Stimulated activated naive CD4-positive, alpha-beta T cell (primary cell): ENCODE data around the gene SVIL.

Experiments used
- DNase-seq, 6 experiments: peaks; one replicate each; lab custom pipeline; 2025; lab: John Stamatoyannopoulos, UW

The SVIL gene, protein sequence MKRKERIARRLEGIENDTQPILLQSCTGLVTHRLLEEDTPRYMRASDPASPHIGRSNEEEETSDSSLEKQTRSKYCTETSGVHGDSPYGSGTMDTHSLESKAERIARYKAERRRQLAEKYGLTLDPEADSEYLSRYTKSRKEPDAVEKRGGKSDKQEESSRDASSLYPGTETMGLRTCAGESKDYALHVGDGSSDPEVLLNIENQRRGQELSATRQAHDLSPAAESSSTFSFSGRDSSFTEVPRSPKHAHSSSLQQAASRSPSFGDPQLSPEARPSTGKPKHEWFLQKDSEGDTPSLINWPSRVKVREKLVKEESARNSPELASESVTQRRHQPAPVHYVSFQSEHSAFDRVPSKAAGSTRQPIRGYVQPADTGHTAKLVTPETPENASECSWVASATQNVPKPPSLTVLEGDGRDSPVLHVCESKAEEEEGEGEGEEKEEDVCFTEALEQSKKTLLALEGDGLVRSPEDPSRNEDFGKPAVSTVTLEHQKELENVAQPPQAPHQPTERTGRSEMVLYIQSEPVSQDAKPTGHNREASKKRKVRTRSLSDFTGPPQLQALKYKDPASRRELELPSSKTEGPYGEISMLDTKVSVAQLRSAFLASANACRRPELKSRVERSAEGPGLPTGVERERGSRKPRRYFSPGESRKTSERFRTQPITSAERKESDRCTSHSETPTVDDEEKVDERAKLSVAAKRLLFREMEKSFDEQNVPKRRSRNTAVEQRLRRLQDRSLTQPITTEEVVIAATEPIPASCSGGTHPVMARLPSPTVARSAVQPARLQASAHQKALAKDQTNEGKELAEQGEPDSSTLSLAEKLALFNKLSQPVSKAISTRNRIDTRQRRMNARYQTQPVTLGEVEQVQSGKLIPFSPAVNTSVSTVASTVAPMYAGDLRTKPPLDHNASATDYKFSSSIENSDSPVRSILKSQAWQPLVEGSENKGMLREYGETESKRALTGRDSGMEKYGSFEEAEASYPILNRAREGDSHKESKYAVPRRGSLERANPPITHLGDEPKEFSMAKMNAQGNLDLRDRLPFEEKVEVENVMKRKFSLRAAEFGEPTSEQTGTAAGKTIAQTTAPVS (N-terminal part only)

DNA sequence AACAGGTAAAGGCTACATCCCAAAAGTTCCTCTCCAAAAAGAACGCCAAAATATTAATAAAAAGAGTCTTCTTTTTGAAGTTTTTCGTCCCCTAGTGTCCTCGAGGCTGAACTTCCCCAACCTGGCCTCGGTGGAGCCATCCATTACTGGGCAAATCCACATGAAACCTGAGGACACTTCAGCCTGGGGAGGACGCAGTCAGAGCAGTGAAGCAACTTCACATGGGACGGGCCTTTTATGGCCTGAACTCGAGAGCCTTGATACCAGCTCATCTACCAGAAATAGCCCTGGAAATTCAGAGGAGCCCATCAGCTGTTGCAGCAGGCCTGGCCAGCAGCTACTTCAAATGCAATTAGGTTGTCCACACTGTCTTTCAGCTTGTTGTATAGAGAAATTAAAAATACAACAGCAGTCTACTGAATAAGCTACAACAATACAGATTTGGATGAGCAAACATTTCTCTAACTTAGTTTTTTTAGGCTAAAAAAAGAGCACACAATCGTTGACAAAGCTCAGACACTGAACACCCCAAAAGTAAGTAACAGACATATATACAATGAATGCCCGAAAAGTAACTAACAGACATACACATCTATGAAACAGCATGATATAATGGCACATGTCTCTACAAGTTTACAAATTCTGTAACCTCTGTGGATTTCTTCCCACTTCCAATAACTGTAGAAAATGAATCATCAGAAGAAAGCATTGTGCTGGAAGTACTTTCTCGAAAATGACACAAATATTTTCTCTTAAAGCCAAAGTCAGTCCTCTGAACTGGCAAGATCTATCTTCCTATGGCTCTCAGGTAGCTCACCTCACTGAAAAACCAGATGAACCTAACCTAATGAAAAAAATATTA, at the start of gene SVIL:
TSS of gene SVIL (minus strand) at position 208 of the 862 bp plus-strand sequence. CDS start 79,913 bp downstream, outside the sequence.
- no peak for DNase-seq

DNA sequence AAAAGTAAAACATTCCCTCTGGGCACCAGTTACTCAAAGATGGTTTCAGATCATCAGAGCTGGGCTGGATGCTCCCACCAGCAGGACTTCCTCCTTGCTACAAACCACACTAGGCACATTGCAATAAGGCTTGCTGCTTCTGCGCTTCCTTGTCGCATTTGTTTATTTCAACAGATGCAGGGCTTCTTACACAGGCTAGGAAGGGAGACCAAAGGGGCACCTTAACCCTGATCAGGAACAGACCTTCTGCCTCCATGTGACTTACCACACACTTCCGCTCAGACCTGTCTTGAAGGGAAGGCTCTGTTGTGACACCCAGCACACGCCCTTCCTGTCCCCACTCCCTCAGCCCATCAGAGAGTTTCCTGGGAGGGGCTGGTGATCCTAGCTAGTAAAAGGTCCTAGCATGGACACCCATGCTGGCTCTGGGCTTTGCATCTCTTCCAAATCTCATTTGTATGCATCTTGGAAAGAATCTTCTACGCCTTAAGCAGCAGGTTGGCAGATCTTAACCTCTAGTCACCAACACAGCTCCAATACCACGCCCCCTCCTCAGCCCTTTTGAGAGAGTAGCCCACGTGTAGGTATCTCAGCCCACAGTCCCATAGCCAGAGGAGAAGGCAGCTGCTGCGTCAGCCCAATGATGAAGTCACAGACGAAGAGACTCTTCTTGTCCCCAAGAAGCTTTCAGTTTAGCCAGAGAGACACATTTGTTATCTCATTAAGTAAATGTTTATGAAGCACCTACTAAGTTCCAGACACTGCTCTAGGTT, 47.1 kb upstream of the SVIL start:
- DNase-seq: peak; percentile 22 to 89 (median 72)

DNA sequence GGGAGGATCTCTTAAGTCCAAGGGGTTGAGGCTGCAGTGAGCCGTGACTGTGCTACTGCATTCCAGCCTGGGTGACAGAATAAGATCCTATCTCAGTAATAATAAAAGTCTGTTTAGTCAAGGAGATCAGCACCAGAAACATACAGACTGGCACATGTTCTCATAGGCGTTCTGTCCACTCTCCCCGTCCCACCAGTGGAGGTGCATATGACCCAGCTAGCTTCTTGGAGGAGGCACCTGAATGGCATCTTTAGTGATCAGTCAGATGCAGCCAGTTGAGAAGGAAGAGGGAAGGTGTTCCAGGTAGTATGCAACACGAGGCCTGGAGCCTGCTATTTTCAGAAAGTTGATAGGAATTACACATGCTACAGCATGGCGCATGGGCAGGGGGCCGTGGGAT, 45.3 kb upstream of the SVIL start:
- no peak for DNase-seq

DNA sequence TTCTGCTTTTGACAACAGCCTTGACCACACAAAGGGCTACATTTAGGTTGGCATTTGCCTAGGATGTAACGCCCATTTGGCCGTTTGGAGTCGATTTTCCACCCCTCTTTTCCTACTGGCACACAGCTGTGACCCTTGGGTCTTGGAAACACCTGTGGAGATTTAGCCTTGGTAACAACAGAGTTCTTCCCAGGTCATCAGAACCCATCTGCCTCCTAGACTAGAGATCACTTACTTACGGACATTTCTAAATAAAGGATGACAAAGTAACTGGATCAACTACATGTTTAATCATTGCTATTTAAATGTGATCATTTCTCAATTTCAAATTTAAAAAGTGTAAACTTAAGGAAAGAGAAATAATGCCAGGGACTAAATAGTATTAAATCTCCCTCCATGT, 42.0 kb upstream of the SVIL start:
- no peak for DNase-seq

- no peak for DNase-seq
Observed at GRCh38 chr10:29675984-29676383, 41.2 kb upstream of the SVIL start.

DNA sequence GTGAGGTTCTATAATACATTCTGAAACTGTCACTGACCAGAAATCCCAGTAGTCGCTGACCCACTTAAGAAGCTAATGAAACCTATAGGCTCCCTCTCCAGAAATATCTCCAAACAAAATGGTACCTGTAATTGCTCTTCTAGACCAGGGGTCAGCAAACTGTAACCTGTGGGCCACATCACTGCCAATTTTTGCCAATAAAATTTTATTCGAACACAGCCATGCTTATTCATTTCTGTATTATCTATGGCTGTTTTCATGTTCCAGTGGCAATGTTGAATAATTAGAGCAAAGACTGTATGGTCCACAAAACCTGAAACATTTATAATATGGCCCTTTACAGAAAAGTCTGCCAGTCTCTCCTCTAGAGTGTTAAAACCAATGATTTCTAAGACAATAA, 37.2 kb upstream of the SVIL start:
- DNase-seq: no peak

- DNase-seq: no peak
Observed at GRCh38 chr10:29671228-29671780, 36.5 kb upstream of the SVIL start.

DNA sequence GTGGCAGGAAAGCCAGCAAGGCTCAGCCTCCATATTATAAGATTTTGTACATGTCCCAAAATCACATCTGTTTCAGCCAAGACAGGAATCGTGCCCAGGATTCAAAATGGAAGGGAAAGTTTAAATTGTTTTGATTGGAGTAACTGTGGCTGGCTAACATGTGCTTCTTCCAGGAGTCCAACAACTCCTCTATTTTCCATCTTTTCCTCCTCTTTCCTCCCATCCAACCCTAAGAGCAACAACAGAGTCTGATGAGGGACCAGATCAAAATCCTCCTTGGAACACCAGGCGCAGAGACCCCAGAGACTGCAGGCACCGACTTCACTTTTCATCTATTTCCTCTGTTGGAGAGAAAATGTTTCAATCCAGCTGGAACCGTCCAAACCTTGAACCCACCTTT, 36.0 kb upstream of the SVIL start:
- DNase-seq: no peak

DNA sequence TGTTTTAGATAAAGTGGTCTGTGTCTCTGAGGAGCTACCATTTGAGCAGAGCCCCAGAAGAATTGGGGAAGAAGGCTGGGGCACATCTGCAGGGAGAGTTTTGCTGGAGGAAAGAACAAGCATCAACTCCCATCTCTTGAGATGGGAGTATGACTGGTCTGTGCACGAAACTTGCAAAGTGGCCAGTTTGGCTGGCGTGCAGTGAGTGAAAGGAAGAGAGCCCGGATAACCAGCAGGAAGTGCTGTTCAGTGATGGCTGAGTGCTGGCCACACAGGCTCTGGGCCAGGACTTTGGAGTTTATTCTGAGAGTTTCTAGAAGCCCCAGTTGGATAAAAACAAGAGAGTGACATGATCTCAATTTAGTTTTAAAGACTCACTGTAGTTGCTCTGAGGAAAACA, 34.4 kb upstream of the SVIL start:
- no peak for DNase-seq

DNA sequence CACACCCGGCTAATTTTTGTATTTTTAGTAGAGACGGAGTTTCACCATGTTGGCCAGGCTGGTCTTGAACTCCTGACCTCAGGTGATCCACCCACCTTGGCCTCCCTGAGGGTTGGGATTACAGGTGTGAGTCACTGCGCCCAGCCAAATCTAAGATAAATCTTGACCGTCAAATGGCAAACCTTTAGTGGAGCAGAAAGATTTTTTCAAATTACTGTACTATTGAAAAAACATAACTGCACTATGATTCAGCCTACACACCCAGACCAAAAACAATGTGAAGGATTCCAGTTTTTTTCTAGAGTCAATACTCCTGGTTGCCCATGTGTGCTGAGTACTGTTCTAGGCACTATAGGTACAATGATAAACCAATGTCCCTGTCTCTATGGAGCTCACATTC, 33.9 kb upstream of the SVIL start:
- no peak for DNase-seq

DNA sequence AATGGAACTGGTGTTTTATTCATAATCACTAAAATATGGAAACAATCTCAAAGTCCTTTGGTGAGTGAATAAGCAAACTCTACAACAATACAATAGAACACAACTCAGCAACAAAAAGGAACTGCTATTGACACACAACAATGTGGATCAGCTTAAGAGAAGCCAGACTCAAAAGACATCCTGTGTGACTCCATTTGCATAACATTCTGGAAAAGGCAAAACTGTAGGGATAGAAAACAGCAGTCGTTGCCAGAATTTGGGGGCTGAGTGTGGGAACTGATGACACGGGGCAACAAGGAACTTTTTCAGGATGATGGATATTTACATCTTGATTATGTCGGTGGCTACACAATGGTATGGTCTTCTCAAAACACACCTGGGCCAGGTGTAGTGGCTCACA, 32.4 kb upstream of the SVIL start:
- no peak for DNase-seq

GRCh38 chr10:29666201-29666600, 31.4 kb upstream of the SVIL start:
- no peak for DNase-seq

DNA sequence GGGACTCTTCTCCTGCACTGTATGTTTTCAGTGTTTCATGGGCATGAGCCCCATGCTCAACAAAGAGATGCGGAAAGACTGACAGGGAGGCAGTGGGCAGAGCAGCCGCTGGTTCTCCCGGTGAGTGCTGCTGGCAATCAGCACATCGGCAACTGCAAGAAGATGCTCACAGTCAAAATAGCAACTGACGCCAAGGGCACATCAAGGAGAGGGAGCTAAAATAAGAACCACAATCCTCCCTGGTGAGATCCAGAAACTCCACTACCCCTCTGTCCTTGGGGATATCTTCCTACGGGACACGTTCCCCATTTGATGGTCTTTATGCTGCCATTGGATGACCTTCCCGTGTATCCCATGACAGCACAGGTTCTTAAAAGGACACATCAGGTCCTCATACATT, 28.9 kb upstream of the SVIL start:
- no peak for DNase-seq

DNA sequence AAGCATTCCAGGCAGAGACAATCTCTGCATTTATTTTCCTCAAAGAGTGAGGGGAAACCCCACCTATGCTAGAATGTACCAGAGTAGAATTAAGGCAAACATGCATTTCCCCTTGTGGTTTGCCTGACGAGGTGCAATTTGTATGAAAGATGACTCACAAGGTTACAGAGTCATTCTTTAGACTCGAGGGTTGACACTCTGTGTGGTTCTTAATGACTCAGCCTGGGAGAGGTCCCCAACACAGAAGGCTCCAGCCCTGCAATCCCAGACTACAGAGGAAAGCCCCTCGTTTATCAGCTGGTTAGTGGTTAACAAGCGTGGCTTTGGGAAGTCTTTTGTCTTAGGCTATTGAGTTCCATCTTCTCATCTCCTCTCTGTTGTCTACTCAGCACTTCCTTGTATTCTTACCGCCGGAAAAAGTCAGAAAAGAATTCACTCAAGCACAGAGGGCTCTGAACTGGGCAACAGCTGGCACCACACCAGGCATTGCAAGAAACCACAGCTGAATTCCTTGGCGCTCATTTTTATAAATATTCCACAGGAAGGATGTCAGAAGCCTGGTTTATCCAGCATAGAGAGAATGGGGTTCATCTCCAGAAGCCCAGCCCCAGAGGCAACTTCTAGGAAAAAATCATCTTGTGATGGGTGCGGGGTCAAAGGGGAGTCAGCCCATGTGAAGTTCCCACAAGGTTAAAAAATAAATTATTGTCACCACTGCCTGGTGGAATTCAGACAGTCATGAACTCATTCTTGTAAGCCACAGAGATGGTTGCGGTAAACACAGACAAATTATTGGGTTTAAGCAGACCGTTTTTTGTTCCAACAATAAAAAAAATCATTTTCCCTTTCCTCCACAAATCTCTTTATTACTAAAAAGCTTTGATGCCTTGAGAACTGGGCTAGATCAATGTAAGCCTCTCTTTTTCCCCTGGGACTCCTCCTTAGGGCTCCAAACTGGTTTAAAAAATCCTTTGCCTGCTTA, 24.5 kb upstream of the SVIL start:
- peak; percentile 7 to 52 (median 34) for DNase-seq

DNA sequence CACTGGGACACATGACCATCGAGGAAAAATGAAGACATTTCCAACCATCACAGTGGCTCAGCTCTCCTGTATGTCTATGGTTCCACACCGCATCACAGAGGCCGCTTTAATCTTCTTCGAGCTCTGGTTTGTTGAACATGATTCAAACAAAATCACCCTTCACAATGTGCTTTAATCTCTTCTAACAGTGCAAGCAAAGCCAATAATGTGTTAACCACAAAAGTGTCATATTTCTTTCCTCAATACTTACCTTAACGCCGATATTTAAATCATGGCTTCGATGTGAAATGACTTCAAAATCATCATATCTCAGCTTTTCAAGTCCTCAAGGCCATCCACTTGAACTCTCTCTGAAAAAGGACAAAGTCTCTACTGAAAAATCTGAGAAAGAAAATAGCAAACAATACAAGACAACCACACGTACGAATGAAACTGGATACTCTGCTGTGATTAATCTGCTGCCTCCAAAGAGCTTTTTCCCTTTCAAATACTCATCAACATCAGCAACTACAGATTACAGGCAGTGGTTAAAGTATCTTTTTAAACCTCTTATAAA, 23.0 kb upstream of the SVIL start:
- no peak for DNase-seq

GRCh38 chr10:29656451-29656992, 21.8 kb upstream of the SVIL start:
- no peak for DNase-seq

- no peak for DNase-seq
Observed at GRCh38 chr10:29652192-29652591, 17.4 kb upstream of the SVIL start.

- DNase-seq: no peak
Observed at GRCh38 chr10:29651767-29652166, 17.0 kb upstream of the SVIL start.

GRCh38 chr10:29650552-29650944, 15.8 kb upstream of the SVIL start:
- no peak for DNase-seq
